HG03135 (cell line): ENCODE results near the gene ZNF280A.
"Not testable (repeated sequence)": the region's sequence is repeated elsewhere in the genome, so short reads cannot be mapped to it uniquely, and the experiment has no call there.

Experiments used
- ATAC-seq: cut with Tn5 transposase; IDR thresholded peaks from one replicate; pipeline ENCODE4 v1.9.1; 2021; ENCODE audit warnings: mild to moderate bottlenecking, moderate library complexity; ENCODE audit not compliant: unreplicated experiment

Gene ZNF280A

DNA sequence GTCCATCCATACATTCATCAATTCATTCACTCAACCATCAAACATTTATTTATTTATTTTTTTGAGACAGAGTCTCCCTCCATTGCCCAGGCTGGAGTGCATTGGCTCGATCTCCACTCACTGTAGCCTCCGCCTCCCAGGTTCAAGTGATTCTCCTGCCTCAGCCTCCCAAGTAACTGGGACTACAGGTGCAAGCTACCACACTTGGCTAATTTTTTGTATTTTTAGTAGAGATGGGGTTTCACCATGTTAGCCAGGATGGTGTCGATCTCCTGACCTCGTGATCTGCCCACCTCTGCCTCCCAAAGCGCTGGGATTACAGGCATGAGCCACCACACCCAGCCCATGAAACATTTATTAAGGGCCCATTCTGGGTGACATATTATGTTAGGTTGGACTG is 49.0 kb downstream of the ZNF280A start:
- not testable (repeated sequence) for ATAC-seq

DNA sequence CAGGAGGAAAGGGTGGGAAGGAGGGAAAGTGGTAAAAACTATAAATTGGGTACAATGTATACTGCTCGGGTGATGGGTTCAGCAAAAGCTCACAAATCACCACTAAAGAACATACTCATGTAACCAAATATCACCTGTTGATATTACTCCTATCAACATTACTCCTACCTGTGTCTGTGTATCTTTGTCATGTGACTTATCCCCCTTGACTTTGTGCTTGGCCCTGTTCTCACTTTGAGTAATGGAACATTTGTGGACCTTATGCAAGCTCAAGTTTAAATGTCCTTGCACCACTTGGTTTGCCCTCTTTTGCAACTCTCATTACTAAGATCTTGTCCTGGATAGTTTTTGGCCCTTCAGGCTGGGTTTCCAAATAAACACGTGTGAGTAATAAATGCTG is 50.5 kb downstream of the ZNF280A start:
- no peak for ATAC-seq

DNA sequence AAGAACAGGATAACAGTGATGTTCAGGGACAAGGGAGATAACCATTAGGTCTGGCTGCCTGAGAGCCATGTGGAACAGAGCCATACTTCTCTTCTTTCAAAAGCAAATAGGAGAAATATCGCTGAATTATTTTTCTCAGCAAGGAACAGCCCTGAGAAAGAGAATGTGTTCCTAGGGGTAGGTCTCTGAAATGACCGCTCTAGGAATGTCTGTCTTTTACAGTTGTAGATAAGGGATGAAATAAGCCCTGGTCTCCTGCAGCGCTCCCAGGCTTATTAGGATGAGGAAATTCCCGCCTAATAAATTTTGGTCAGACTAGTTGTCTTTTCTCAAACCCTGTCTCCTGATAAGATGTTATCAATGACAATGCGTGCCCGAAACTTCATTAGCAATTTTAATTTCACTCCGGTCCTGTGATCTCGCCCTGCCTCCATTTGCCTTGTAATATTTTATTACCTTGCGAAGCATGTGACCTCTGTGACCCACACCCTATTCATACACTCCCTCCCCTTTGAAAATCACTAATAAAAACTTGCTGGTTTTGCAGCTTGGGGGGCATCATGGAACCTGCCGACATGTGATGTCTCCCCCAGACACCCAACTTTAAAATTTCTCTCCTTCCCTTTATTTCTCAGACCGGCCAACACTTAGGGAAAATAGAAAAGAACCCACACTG is 51.1 kb downstream of the ZNF280A start:
- not testable (repeated sequence) for ATAC-seq

- ATAC-seq = no peak
Observed at GRCh38 chr22:22467112-22467511, 53.0 kb downstream of the ZNF280A start.

DNA sequence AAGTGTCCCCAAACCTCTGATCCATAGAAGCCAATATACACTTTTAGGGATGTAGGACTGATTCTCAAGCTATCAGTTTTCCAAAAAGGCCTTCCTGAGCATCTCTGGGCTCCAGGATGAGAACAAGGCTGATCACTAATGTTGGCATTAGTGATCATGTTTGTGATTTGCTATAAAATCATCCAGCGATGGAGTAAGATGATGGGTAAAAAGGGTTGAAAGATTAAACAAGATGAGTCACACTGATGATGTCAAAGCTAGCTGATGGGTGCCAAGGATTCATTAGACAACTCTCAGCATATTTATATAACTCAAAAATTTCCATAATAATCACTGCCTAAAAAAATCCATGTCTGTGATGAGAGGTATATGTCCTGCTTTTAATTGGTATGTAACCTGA is 54.3 kb downstream of the ZNF280A start:
- ATAC-seq = no peak

DNA sequence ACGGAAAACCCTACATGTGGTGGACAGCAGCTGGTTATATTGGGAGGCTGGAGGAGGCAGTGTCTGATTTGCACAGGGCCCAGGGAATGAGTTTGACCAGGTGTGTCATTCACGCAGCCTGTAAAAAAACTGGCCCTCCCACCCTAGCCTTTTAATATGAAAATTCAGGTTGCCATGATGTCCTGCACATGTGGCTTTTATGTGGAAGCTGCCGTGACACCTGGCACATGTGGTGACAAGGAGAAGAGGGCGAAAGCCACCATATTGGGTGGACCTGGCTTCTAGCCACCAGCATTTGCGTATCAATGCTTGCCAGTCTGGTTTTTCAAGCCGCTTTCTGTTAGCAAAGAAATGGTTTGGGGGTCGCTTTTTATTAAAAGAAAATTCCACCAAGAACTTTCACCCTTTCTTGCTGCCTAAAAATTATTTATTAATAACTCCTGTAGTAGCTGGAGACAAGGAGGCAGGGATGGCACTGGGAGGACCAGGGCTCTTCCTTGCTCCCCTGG is 54.9 kb downstream of the ZNF280A start:
- no peak for ATAC-seq

- no peak for ATAC-seq
Observed at GRCh38 chr22:22464541-22465054, 55.5 kb downstream of the ZNF280A start.

GRCh38 chr22:22463855-22464540 is 56.1 kb downstream of the ZNF280A start:
- ATAC-seq = no peak
